Neural progenitor cell (in vitro differentiated cells): ENCODE data around the gene UBXN7. TPM values are rescaled to one million over a fixed set of nuclear protein-coding genes. Genes with fewer than 3 reads are reported as not detected.

Experiments used
- DNase-seq: peaks from one replicate; pipeline ENCODE4 v3.0.0-alpha.2; 2016; ENCODE audit warnings: low spot score
- H2AFZ ChIP-seq: fragments of 200-600 bp; sonication (generic); replicated peaks from 2 replicates; pipeline ENCODE4 v1.6.1; 2016; ENCODE audit warnings: antibody characterized with exemption
- H3F3A ChIP-seq: fragments of 200-600 bp; sonication (generic); 2 replicates; pipeline ENCODE4 v1.6.1; 2016; ENCODE audit warnings: antibody characterized with exemption, low read depth
- H3K27ac ChIP-seq: fragments of 200-600 bp; sonication (generic); 2 replicates; pipeline ENCODE4 v1.5.1; 2016; ENCODE audit warnings: mild to moderate bottlenecking
- H3K27me3 ChIP-seq: fragments of 200-600 bp; sonication (generic); 2 replicates; pipeline ENCODE4 v1.6.1; 2016; ENCODE audit warnings: mild to moderate bottlenecking, moderate library complexity
- H3K36me3 ChIP-seq: fragments of 200-600 bp; sonication (generic); 2 replicates; pipeline ENCODE4 v1.5.1; 2016
- H3K4me1 ChIP-seq: fragments of 200-600 bp; sonication (generic); 2 replicates; pipeline ENCODE4 v1.6.1; 2016; ENCODE audit warnings: mixed run types
- H3K4me2 ChIP-seq: fragments of 200-600 bp; sonication (generic); 2 replicates; pipeline ENCODE4 v1.6.1; 2016
- H3K4me3 ChIP-seq: fragments of 200-600 bp; sonication (generic); 2 replicates; pipeline ENCODE4 v1.5.1; 2016
- H3K79me2 ChIP-seq: fragments of 200-600 bp; sonication (generic); 2 replicates; pipeline ENCODE4 v1.6.1; 2016; ENCODE audit warnings: low read depth
- H3K9ac ChIP-seq: fragments of 200-600 bp; sonication (generic); 2 replicates; pipeline ENCODE4 v1.6.1; 2016
- H3K9me3 ChIP-seq: fragments of 200-600 bp; sonication (generic); 2 replicates; pipeline ENCODE4 v1.5.1; 2016; ENCODE audit warnings: low read depth
- H4K20me1 ChIP-seq: fragments of 200-600 bp; sonication (generic); 2 replicates; pipeline ENCODE4 v1.6.1; 2016; ENCODE audit warnings: low read depth
- H3K27ac Mint-ChIP-seq: 3 replicates; pipeline ENCODE4 v1.8.0; 2021; ENCODE audit warnings: mixed read lengths
- H3K27me3 Mint-ChIP-seq: 2 replicates; pipeline ENCODE4 v1.8.0; 2022; ENCODE audit warnings: low read depth, mild to moderate bottlenecking, inconsistent platforms, moderate library complexity, mixed read lengths; ENCODE audit not compliant: insufficient read depth
- H3K36me3 Mint-ChIP-seq: 3 replicates; pipeline ENCODE4 v1.8.0; 2021; ENCODE audit warnings: mixed read lengths
- H3K4me1 Mint-ChIP-seq: 3 replicates; pipeline ENCODE4 v1.8.0; 2021; ENCODE audit warnings: mixed read lengths
- H3K4me3 Mint-ChIP-seq: 3 replicates; pipeline ENCODE4 v1.8.0; 2021; ENCODE audit warnings: mild to moderate bottlenecking, moderate library complexity, mixed read lengths
- H3K9me3 Mint-ChIP-seq: 3 replicates; pipeline ENCODE4 v1.8.0; 2020; ENCODE audit warnings: mixed read lengths
- EZH2 ChIP-seq: fragments of 200-600 bp; sonication (generic); IDR thresholded peaks from 2 replicates; pipeline ENCODE4 v1.6.1; 2017; ENCODE audit warnings: antibody characterized with exemption, mild to moderate bottlenecking, moderate library complexity
- EZH2phosphoT487 ChIP-seq: fragments of 200-600 bp; sonication (generic); IDR thresholded peaks from 2 replicates; pipeline ENCODE4 v1.6.1; 2017; ENCODE audit warnings: antibody characterized with exemption
- total RNA-seq: library from RNA; depleted of rRNA; stranded (reverse); fragments of >200 nt; gene quantifications from 2 replicates; pipeline ENCODE4 v1.2.3, GENCODE V29; 2015; ENCODE audit warnings: low replicate concordance
- TF ChIP-seq, protein P1 (sequence below): fragments of 200-600 bp; sonication (generic); IDR thresholded peaks from 2 replicates; pipeline ENCODE4 v1.5.1; 2017; ENCODE audit warnings: antibody characterized with exemption, mild to moderate bottlenecking

Gene UBXN7
- total RNA-seq, 1 donor from 2014 or later: 68.7 TPM

DNA sequence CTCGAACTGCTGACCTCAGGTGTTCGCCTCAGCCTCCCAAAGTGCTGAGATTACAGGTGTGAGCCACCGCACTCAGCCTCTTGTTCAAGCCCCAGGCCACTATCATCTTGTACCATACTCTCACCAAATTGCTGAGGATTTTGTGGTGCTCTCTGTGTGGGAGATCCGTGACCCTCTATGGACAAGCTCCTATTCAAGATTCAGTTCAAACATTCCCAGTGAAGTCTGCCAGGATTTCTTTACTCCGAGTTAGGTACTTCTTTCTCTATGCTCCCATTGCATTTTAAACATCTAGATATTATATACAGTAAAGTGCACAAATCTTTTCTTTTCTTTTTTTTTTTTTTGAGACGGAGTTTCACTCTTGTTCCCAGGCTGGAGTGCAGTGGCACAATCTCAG is 93.2 kb downstream of the UBXN7 start:
- no peaks in the 10 kb centered on the region for H3K9me3 ChIP-seq
- Mint-ChIP-seq H3K4me1 (no peaks in the 10 kb centered on the region), H3K36me3 (no peaks in the 10 kb centered on the region), H3K9me3 (peaks cover 3% of the 10 kb centered on the region), H3K4me3 (no peak overlapping the region), H3K27me3 (no peaks in the 10 kb centered on the region), H3K27ac (no peak overlapping the region)
- H3K27me3 ChIP-seq: no peaks in the 10 kb centered on the region
- H2AFZ ChIP-seq: no peak overlapping the region
- DNase-seq: no peak
- no peak overlapping the region for H3K4me2 ChIP-seq
- H3K4me3 ChIP-seq: no peak overlapping the region
- no peaks in the 10 kb centered on the region for H3K79me2 ChIP-seq
- no peak for TF ChIP-seq EZH2
- TF ChIP-seq EZH2phosphoT487: no peak
- TF ChIP-seq, protein P1, sequence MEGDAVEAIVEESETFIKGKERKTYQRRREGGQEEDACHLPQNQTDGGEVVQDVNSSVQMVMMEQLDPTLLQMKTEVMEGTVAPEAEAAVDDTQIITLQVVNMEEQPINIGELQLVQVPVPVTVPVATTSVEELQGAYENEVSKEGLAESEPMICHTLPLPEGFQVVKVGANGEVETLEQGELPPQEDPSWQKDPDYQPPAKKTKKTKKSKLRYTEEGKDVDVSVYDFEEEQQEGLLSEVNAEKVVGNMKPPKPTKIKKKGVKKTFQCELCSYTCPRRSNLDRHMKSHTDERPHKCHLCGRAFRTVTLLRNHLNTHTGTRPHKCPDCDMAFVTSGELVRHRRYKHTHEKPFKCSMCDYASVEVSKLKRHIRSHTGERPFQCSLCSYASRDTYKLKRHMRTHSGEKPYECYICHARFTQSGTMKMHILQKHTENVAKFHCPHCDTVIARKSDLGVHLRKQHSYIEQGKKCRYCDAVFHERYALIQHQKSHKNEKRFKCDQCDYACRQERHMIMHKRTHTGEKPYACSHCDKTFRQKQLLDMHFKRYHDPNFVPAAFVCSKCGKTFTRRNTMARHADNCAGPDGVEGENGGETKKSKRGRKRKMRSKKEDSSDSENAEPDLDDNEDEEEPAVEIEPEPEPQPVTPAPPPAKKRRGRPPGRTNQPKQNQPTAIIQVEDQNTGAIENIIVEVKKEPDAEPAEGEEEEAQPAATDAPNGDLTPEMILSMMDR: no peak
- no peaks in the 10 kb centered on the region for H3F3A ChIP-seq
- no peak overlapping the region for H3K27ac ChIP-seq
- H3K9ac ChIP-seq: no peak overlapping the region
- H3K4me1 ChIP-seq: no peaks in the 10 kb centered on the region
- no peaks in the 10 kb centered on the region for H3K36me3 ChIP-seq
- no peaks in the 10 kb centered on the region for H4K20me1 ChIP-seq

DNA sequence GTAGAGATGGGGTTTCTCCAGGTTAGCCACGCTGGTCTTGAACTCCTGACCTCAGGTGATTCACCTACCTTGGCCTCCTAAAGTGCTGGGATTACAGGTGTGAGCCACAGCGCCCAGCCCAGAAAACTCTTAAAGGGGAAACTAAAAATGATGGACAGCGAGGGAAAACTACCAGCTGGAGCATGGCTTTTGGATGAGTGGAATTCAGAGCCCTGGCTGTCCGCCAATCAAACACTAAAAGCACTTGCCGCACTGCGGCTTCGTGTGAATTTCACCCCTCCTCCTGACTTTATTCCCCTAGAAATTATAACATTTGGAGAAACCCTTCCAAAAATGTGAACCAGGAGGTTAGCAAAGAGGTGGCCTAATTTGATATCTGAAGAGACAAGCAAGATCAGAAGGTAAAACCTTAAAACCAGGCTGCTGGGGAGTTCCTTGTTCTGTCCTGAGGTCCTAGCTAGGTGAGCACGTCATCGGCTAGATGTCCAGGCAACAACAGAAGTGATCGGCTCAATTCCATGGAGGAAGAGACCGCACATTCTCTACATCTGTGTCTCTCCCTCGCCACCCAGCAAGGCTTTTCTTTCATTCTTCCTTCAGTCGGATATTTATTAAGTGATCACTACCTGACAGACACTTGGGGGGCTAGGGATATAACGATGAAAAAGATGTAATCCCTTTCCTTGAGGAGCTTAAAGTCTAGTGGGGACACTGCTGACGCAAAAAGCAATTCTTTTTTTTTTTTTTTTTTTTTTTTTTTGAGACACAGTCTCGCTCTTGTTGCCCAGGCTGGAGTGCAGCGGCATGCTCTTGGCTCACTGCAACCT is 95.7 kb downstream of the UBXN7 start:
- H3K27ac ChIP-seq: no peak overlapping the region
- no peaks in the 10 kb centered on the region for H3K79me2 ChIP-seq
- H3K9ac ChIP-seq: no peak overlapping the region
- H3K9me3 ChIP-seq: no peaks in the 10 kb centered on the region
- no peaks in the 10 kb centered on the region for H3F3A ChIP-seq
- H3K4me1 ChIP-seq: no peaks in the 10 kb centered on the region
- H3K36me3 ChIP-seq: no peaks in the 10 kb centered on the region
- no peak overlapping the region for H3K4me2 ChIP-seq
- no peak overlapping the region for H2AFZ ChIP-seq
- H3K27ac Mint-ChIP-seq: no peak overlapping the region
- DNase-seq: no peak
- no peaks in the 10 kb centered on the region for H3K27me3 ChIP-seq
- peaks cover 3% of the 10 kb centered on the region for H3K9me3 Mint-ChIP-seq
- no peak overlapping the region for H3K4me3 ChIP-seq
- peaks cover 3% of the 10 kb centered on the region for H3K4me1 Mint-ChIP-seq
- no peaks in the 10 kb centered on the region for H3K36me3 Mint-ChIP-seq
- no peak overlapping the region for H3K4me3 Mint-ChIP-seq
- H3K27me3 Mint-ChIP-seq: peaks cover 2% of the 10 kb centered on the region
- TF ChIP-seq EZH2: no peak
- TF ChIP-seq EZH2phosphoT487: no peak
- TF ChIP-seq, protein P1: no peak
- no peaks in the 10 kb centered on the region for H4K20me1 ChIP-seq

DNA sequence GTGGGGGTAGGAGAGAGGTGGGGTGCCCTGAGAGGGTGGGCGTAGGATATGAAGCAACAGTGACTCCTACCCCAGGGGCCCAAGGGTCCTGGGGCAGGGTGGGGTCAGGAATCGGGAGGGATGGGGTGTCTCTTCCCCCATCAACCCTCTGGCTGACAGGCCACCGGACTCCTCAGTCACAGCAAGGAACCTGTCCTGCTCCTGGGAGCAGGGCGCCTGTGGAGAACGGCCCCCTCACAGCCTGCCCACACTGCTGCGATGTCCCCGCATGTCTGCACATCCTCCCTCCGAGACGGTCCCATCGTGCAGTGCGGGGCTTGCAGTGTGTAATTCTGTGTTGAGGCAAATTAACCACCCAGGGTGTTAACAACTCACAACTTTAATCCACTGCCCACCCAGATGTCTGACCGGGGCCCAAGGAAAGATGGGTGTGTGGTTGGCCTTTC is 96.7 kb downstream of the UBXN7 start:
- Histone ChIP-seq H3K36me3 (no peaks in the 10 kb centered on the region), H3K79me2 (no peaks in the 10 kb centered on the region), H3K9ac (no peak overlapping the region), H3K4me3 (no peak overlapping the region), H3F3A (no peaks in the 10 kb centered on the region), H3K27ac (no peak overlapping the region), H3K4me2 (no peak overlapping the region), H2AFZ (no peak overlapping the region), H3K9me3 (no peaks in the 10 kb centered on the region), H3K27me3 (no peaks in the 10 kb centered on the region), H3K4me1 (no peaks in the 10 kb centered on the region), H4K20me1 (no peaks in the 10 kb centered on the region)
- Mint-ChIP-seq H3K27ac (no peak overlapping the region), H3K36me3 (no peaks in the 10 kb centered on the region), H3K9me3 (peaks cover 3% of the 10 kb centered on the region), H3K4me1 (peaks cover 3% of the 10 kb centered on the region), H3K27me3 (peaks cover 2% of the 10 kb centered on the region), H3K4me3 (no peak overlapping the region)
- TF ChIP-seq, protein P1: no peak
- no peak for TF ChIP-seq EZH2phosphoT487
- TF ChIP-seq EZH2: no peak
- no peak for DNase-seq
